Measurements from ENCODE around the gene SDCCAG8. TPM values are rescaled to one million over a fixed set of nuclear protein-coding genes. Genes with fewer than 3 reads are reported as not detected.
A peak's percentile ranks its signal among the peaks of the same experiment; 100 is the strongest.
"Not testable (repeated sequence)": the region's sequence is repeated elsewhere in the genome, so short reads cannot be mapped to it uniquely, and the experiment has no call there.

SDCCAG8 gene
- total RNA-seq, 1 experiment from 2014 or later, result 7.9 TPM

GRCh38 chr1:243332440-243332839 lies 76.6 kb downstream of the SDCCAG8 start:
- no peak for DNase-seq (ENCODE audit: low spot score)

- no peak for DNase-seq (ENCODE audit: low spot score)
Observed at GRCh38 chr1:243335292-243335691, 79.5 kb downstream of the SDCCAG8 start.

GRCh38 chr1:243336163-243336562 lies 80.3 kb downstream of the SDCCAG8 start:
- DNase-seq (ENCODE audit: low spot score), result no peak

- DNase-seq (ENCODE audit: low spot score), result not testable (repeated sequence)
Observed at GRCh38 chr1:243338848-243339247, 83.0 kb downstream of the SDCCAG8 start.

GRCh38 chr1:243341074-243341473 lies 85.2 kb downstream of the SDCCAG8 start:
- no peak for DNase-seq (ENCODE audit: low spot score)

GRCh38 chr1:243343970-243344937 lies 88.4 kb downstream of the SDCCAG8 start:
- DNase-seq (ENCODE audit: low spot score), result peak; percentile 42

- DNase-seq (ENCODE audit: low spot score), result peak; percentile 19
Observed at GRCh38 chr1:243345205-243345604, 89.4 kb downstream of the SDCCAG8 start.

GRCh38 chr1:243346016-243346415 lies 90.2 kb downstream of the SDCCAG8 start:
- no peak for DNase-seq (ENCODE audit: low spot score)

- DNase-seq (ENCODE audit: low spot score), result no peak
Observed at GRCh38 chr1:243346468-243346867, 90.6 kb downstream of the SDCCAG8 start.

GRCh38 chr1:243348331-243348730 lies 92.5 kb downstream of the SDCCAG8 start:
- no peak for DNase-seq (ENCODE audit: low spot score)

GRCh38 chr1:243349128-243349527 lies 93.3 kb downstream of the SDCCAG8 start:
- no peak for DNase-seq (ENCODE audit: low spot score)

- DNase-seq (ENCODE audit: low spot score), result no peak
Observed at GRCh38 chr1:243351337-243351736, 95.5 kb downstream of the SDCCAG8 start.

- peak; percentile 6 for DNase-seq (ENCODE audit: low spot score)
Observed at GRCh38 chr1:243354511-243355153, 98.8 kb downstream of the SDCCAG8 start.

GRCh38 chr1:243363832-243364231 lies 108.0 kb downstream of the SDCCAG8 start:
- no peak for DNase-seq (ENCODE audit: low spot score)

- DNase-seq (ENCODE audit: low spot score), result no peak
Observed at GRCh38 chr1:243364330-243364729, 108.5 kb downstream of the SDCCAG8 start.

GRCh38 chr1:243364866-243365265 lies 109.0 kb downstream of the SDCCAG8 start:
- no peak for DNase-seq (ENCODE audit: low spot score)

GRCh38 chr1:243367314-243367713 lies 111.5 kb downstream of the SDCCAG8 start:
- DNase-seq (ENCODE audit: low spot score), result no peak

- DNase-seq (ENCODE audit: low spot score), result no peak
Observed at GRCh38 chr1:243374412-243374811, 118.6 kb downstream of the SDCCAG8 start.

GRCh38 chr1:243375596-243375995 lies 119.8 kb downstream of the SDCCAG8 start:
- no peak for DNase-seq (ENCODE audit: low spot score)

GRCh38 chr1:243378669-243379068 lies 122.8 kb downstream of the SDCCAG8 start:
- no peak for DNase-seq (ENCODE audit: low spot score)

GRCh38 chr1:243379208-243379607 lies 123.4 kb downstream of the SDCCAG8 start:
- DNase-seq (ENCODE audit: low spot score), result no peak

- no peak for DNase-seq (ENCODE audit: low spot score)
Observed at GRCh38 chr1:243379706-243380105, 123.9 kb downstream of the SDCCAG8 start.

- DNase-seq (ENCODE audit: low spot score), result no peak
Observed at GRCh38 chr1:243388276-243388675, 132.4 kb downstream of the SDCCAG8 start.
